A549 treated with DMSO at 1 μM for 4 hours (cell line): ENCODE results near the gene MARCKS. TPM values are rescaled to one million over a fixed set of nuclear protein-coding genes. Genes with fewer than 3 reads are reported as not detected.

Source experiments
- total RNA-seq: library from RNA; stranded (reverse); fragments of 200-300 nt; extraction: Qiagen RNA extraction; gene quantifications from 5 replicates; pipeline ENCODE4 v1.2.3, GENCODE V29; 2022; ENCODE audit warnings: low read depth

MARCKS gene
- 13.3 to 29.6 TPM (median 26.5 TPM) in 5 replicates for total RNA-seq

DNA sequence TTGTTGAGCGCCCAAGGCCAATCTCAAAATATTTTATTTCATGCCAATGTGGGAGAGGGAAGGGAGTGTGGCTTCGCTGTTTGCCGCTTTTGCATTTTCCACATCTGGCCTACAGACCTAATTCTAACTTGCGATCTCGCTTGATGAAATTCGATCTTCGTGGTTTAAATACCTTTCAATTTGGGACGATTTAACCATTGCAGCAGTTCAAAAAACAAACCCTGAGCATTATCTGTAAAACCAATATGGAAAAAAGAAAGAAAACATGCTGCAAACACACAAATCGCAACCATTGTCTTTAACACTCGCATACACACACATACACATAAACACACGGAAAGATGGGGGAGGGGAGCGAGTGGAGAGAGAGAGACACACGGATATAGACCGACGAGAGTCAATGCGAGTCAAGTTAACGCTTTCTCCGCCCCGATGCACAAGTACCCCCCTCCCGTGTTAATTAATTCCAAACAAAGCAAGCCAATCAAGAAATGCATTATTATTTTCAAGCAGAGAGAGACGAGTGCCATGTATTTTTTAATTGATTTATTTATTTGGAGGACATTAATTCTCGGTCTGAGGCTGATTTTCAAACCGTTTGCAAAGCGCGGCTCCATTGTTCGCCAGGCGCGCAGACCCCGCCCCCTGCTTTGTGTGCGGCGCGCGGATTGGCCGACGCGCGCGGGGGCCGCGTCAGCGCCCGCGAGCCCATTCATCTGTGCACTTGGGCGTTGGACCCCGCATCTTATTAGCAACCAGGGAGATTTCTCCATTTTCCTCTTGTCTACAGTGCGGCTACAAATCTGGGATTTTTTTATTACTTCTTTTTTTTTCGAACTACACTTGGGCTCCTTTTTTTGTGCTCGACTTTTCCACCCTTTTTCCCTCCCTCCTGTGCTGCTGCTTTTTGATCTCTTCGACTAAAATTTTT is at the start of gene MARCKS:
TSS of gene MARCKS (plus strand) at position 721 of the 931 bp plus-strand sequence. CDS start 401 bp downstream, outside the sequence.

Other genes with a start within 250 kb of the MARCKS start
- 85.4 to 97.3 TPM (median 92.1 TPM) in 5 replicates for gene HDAC2, start 113.8 kb downstream of the MARCKS start, total RNA-seq